GM18951 (cell line): ENCODE data around the gene COX4I1.

Experiments
- POLR2A ChIP-seq: IDR thresholded peaks from 4 replicates; pipeline ENCODE4 v1.6.1; 2011; ENCODE audit warnings: mild to moderate bottlenecking; ENCODE audit not compliant: insufficient read length, insufficient read depth; ENCODE audit errors: extremely low read depth
- in situ Hi-C: fragments of 300-500 bp; cut with MboI; formaldehyde crosslinking; loops from one replicate; pipeline ENCODE4 v1.12.0; 2022; ENCODE audit warnings: low sequenced_read_pairs, mixed read lengths, inconsistent platforms; ENCODE audit not compliant: unreplicated experiment

COX4I1 gene

DNA sequence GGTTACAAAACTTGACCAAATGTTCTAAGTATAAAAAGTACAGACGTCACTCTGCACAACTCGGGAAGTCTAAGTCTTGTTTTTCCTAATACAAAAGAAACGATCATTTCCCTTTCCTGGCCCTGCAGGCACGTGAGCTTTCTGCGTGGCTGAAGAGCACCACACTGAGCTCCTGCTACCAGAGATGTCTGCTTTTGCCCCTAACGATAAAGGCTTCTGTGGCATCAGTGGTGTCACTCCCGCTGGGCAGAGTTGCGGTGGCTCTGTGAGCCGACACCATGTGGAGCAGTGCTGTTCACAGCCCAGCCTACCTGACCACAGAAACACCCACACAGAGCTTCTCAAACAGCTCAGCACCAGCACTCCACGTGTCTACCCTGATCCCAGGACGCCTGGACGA lies 20.6 kb upstream of the COX4I1 start:
- TF ChIP-seq POLR2A = no peak
- in situ Hi-C loops = no loop called here

DNA sequence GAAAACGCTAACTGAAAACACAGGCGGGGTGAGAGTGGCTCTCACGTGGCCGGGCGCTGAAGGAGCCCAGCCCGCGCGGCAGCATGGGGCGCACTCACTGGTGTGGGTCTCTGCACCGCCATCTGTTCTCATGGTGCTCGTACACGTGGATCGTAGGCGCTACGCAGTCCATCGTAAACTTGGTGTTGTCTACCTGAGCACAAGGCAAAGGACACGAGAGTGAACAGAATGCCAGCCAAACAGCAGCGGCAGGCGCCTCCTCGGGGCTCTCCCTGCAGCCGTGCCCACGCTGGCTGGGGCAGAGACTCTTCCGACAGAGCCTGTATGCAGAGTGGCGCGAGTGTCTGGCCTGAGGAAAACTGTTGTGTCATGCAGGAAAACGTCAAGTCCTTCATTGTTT lies 19.2 kb upstream of the COX4I1 start:
- in situ Hi-C loops = no loop called here
- no peak for TF ChIP-seq POLR2A

DNA sequence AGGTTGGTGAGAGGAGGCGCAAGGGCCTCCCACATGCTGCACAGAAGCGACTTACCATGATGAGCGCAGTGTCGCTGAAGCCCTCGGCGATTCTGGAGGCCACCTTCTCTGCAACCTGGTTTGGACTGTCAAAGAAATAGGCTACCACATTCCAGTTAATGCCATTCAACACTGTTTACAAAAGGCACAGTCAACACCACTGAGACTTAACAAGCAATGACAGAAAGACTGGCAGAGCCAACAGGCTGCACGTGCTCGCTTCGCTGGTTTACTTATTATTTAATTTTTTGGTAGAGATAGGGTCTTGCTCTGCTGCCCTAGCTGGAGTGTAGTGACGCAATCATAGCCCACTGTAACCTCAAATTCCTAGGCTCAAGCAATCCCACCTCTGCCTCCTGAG lies 18.3 kb upstream of the COX4I1 start:
- in situ Hi-C loops = no loop called here
- no peak for TF ChIP-seq POLR2A

DNA sequence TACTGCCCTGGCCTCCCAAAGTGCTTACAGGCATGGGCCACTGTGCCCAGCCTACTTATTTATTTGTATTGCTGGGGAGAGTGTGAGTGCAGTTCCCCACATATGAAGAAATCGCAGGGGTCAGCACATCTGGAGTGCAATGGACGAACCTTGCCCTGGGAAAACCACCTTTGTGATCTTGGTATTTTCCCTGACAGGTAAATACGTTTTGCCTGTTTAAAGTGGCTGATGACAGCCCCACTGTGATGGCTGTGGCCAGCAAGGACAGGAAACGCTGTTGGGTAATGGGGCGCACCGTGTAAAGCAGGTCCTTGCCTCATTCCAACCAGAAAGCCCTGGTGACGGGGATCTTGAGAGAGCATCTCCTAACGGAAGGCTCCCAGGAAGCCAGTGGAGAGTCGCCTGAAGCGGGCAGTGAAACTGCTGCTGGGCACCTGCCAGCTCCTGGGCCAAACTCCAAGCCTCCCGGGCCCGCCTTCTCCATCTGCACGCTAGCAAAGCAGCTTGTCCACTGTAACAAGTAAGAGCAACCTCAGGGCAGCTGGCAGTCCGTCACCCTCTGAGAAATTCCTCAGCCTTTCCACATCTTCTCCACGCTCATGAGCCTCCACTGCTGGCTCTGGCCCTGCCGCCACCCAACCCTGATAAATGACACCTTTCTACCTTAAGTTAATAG lies 17.7 kb upstream of the COX4I1 start:
- in situ Hi-C loops = no loop called here

DNA sequence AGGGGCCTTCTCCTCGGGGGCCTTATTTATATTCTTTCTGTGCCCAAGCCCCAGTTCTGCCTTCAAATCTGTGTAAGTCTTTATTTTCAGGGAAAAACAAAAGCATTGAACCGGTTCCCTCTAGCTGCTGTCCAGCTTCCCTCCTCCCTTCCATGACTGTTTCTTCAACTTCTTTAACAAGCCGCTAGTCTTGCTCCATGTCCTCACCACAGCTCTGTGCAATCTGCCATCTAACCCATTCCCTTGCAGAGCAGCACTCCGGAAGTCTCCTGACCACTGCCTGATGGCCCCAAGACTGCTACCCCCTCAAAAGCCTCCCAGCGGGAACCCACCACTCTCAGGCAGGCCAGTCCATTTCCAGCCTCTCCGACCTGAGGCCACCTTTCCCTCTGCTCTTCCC lies 17.0 kb upstream of the COX4I1 start:
- TF ChIP-seq POLR2A = no peak
- in situ Hi-C loops = no loop called here

More for the DNA sequence above, 17.7 kb upstream of the COX4I1 start:
- no peak for TF ChIP-seq POLR2A

DNA sequence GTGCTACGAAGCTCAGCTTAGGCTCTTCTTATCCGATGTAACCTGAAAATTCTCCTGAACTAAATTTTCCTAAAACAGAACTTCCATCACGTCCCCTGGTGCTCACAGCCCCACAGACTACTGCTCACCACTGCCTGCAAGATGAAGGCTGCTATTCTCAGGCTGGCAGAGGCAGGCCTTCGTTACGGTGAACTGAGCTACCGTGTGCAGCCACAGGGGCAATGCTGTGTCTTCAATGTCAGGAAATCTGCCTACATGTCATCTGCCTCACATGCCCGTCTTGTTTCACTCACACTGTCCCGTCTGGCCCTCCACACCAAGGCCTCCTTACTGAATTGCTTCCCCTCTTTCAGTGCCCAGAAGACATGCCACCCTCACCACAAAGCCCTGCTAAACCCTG lies 16.1 kb upstream of the COX4I1 start:
- no peak for TF ChIP-seq POLR2A
- in situ Hi-C loops = no loop called here

DNA sequence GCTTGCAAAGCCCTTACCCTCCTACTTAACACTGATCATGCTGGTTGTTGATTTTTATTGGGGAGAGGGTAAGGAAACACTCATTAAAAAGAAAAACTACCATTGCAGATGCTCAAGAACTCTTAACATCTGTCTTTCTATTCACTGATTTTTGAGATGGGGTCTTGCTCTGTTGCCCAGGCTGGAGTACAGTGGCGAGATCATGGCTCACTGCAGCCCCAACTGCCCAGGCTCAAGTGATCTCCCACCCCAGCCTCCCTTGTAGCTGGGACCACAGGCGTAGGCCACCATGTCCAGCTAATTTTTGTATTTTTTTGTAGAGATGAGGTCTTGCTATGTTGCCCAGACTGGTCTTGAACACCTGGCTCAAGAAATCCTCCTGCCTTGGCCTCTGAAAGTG lies 14.7 kb upstream of the COX4I1 start:
- in situ Hi-C loops = no loop called here
- TF ChIP-seq POLR2A = no peak

DNA sequence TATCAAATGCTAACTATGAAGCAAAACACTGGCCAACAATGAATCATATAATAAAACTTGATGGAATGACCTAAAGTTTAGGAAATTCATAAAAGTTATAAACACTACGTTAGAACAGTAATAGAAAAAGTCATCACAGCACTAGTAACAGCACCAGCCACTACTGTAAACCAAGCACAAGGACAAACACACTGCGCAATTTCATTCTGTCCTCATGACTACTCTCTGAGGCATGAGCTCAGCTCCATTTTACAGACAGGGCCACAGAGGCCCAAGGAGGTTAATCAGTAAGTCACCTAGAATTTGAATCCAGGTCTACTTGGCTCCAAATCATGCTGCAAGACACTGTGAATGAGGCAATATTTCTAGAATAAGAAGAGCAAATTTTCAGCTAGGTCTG lies 13.6 kb upstream of the COX4I1 start:
- no peak for TF ChIP-seq POLR2A
- in situ Hi-C loops = no loop called here

DNA sequence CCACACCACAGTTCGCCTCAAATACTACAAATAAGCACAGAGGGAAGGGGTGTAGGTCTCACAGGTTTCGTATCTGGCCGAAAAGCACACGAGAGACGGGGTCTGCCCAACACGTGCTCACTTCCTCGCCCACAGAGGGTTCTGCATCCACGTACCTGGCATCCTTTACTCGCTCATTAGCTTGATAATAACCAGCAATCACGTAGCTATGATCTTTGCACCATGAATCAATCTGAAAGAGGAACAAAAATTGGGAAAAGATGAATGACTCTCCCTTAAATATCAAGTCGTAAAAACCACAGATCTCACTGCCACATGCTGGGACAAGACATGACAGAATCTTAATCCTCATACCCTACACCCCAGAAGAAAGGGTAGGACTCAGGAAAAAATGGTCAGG lies 10.7 kb upstream of the COX4I1 start:
- in situ Hi-C loops = no loop called here
- TF ChIP-seq POLR2A = no peak

DNA sequence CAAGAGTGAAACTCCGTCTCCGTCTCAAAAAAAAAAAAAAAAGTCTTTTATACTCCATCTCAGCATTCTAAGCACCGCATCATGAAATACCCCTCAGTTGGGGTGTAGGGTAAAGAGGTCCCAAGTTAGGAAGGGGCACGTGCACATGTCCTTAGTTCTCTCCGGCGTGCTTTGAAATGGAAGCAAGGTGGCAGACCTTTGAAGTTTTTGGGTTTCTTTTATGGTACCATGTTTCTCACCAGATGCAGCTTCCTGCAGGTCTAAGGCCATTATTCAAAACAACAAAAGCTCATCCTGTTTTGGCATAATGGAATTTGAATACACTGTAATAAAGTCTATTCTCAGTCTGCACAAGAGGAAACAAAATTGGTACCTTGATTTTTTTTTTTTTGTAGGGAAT lies 9.7 kb upstream of the COX4I1 start:
- in situ Hi-C loops = no loop called here
- no peak for TF ChIP-seq POLR2A

DNA sequence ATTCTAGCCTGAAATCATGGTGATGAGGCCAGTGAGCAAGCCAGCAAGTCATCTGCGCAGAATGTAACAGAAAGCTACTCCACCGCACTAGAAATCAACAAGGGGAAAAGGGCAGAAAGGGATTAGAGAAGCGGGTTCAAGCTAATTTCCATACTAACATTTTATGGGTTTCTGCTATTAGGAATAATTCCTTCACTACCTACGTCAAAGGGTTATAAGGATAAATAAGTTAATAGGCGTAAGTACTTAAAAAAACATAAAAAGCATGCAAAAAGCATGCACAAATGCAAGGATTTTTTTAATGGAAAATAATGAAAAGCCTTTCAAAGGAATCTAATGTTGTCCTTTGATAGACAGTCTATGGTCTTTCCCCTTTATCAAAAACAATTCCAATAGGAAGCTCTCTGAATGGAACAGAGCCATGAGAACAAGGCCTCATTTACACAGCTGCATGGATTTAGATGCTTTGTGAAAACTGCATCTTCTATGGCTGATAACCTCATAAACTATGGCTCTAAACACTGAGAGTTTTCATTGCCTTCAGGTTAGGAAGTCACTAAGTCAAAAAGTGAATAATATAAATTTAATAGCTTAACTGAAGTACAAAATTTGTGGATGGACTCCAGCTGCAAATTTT lies 5.7 kb upstream of the COX4I1 start:
- TF ChIP-seq POLR2A = no peak

DNA sequence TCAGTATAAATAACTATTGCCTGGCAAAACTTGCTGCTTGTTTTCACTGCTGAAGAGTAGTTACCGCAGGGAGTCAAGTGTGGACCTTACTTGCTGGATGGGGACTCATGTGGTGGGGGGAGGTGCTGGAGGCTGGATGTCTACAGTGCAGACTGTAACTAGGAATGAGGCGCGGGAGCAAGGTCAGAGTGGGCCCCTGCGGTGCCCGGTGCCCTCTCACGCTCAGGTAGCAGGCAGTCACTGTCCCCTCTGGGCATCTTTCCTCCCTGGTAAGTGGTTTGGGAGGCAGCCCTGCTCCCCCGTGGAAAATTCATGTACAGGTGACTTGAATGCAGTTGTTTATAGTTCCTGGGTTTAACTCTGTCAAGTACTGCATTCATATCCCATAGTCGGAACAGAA lies 4.8 kb upstream of the COX4I1 start:
- in situ Hi-C loops = no loop called here
- TF ChIP-seq POLR2A = no peak

More for the DNA sequence above, 5.7 kb upstream of the COX4I1 start:
- in situ Hi-C loops = no loop called here

DNA sequence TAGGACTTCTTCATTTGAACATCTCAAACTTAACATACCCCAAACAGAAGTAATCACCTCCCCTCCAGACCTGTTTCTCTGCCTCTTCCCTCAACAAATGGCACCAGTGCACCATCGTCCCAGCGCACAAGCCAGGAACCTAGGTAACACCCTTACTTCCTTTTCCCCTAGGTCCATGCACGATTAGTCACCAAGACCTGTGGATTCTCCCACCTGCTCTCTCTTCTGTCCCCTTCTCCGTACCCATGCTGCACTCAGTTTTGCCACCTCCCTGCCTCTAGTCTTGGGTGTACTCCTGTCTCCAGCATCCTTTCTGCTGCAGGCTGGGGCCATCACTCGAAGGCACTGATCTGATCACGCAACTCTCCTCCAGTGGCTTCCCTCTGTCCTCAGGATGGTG lies 3.3 kb upstream of the COX4I1 start:
- no peak for TF ChIP-seq POLR2A
- in situ Hi-C loops = no loop called here

DNA sequence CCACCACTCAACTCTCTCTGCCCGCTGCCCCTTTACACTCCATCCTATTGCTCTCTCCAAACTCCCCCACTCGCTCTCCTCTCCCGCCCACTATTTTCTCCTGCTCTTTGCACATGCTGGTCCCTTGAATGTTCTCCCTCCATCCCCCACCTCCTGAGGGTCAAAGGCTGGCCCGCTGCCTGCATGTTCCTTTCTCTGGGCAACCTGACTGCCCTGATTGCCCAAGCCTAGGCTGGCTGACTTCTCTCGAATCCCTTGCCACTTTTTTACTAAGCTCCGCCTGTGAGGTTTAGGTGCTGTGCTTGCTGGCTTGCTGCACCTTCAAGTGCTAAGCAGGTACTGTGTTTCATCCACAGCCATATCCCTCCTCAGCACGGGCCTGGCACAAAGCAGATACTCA lies 2.9 kb upstream of the COX4I1 start:
- no peak for TF ChIP-seq POLR2A
- in situ Hi-C loops = no loop called here

DNA sequence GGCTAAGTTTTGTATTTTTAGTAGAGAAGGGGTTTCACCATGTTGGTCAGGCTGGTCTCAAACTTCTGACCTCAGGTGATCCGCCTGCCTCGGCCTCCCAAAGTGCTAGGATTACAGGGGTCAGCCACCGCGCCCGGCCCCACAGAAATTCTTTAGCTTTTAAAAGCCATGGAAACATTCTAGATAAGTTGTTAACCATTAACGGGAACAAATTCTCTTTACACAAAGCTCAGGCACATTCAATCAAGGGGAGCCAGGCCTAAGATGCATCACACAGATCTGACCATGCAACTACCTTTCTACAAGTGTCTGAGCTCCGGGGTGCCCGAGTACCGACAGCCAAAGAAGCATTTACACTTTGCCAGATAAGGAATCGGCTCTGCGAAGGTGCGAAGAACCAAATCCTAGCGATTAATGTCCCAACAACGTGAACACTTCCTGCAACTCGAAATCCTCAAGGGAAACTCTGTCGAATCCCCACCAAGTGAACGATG lies 1.2 kb upstream of the COX4I1 start:
- in situ Hi-C loops = no loop called here
- no peak for TF ChIP-seq POLR2A

DNA sequence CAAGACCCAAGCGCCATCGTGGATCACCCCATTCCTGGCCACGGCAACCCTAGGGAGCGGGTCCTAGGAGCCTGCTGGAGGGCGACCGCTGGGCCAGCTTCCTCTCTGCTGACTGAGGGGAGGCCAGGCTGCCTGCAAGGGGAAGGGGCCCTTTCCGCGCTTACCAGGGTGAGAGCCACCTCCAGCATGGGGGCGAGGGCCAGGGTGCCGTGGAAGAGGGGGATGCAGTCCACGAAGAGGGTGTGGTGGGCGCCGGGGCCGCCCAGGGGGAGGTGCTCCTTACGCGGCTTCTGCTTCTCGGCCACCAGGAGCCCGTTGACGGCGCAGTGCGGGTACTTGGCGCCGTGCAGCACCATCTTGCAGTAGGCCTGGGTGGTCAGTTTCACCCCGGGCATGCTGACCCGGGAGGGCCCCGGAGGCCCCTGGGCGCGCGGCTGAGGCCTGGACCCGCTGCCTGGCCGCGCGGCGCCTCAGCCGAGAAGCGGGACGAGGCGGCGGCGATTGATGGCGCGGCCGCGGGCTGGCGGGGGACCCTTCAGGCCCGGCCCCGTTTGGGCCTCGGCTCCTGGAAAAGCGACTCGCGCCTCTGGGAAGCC lies 496 bp upstream of the COX4I1 start:
- in situ Hi-C loops = no loop called here
- TF ChIP-seq POLR2A = no peak
